ENCODE measurements around the gene NPAS1.

NPAS1 gene

DNA sequence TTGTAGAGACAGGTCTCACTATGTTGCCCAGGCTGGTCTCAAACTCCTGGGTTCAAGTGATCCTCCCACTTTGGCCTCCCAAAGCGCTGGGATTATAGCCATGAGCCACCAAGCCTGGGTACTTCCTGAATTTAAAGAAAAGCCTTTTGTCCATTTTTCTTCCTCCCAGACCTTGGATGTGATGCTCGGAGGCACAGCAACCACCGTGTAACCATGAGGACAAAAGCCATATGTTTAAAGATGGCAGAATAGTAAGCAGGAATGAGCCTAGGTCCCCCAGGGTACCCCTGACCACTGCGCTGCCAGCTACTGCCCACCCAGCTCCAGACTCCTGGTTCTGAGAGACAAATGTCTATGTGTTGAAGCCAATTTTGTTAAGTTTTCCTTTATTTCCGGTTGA, 62.9 kb downstream of the NPAS1 start:
- DNase-seq, result no peak

DNA sequence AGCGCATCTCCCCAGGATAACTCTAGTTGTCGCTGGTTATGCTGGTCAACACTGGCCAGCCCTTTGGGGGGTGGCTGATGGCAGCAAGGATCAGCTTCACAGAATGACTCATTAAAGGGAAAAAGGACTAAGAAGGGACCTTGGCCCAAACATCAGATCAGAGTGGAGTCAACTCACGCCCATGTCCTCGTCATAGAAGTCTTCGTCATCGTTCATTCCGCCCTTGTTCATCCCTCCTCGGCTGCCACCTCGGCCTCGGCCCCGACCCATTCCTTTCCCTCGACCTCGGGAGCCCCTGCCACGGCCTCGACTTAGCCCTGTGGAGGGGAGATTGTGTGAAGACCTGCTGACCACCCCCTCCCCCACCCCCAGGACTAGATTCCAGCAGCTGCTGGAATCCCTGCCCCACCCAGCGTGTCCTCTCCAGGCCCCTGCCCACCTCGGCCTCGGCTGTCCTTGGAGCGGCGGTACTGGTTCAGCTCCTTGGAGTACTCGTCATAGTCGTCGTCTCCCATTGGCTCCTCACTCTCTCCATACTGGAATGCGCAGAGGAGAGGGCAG, 65.3 kb downstream of the NPAS1 start:
- no peak for DNase-seq

DNA sequence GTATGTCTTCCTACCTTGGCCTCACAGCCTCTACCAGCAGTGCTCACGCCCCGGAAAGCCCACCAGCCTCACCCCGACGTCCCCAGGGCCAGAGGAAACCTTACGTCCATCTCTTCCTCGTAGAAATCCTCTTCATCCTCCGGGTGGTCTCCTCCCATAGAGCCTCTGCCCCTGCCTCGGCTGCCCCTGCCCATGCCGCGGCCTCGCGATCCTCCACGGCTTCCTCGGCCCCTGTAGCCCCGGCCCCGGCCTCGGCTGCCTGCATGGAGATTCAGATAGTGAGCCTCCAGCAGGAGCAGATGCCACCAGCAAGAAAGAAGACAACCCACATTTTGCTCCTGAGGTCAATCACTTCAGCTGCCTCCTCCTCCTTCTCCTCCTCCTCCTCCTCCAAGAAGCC, 66.6 kb downstream of the NPAS1 start:
- DNase-seq, result no peak

- no peak for DNase-seq
Measured at GRCh38 chr19:47089767-47090350, 70.2 kb downstream of the NPAS1 start.

GRCh38 chr19:47093254-47093653, 73.6 kb downstream of the NPAS1 start:
- no peak for DNase-seq

DNA sequence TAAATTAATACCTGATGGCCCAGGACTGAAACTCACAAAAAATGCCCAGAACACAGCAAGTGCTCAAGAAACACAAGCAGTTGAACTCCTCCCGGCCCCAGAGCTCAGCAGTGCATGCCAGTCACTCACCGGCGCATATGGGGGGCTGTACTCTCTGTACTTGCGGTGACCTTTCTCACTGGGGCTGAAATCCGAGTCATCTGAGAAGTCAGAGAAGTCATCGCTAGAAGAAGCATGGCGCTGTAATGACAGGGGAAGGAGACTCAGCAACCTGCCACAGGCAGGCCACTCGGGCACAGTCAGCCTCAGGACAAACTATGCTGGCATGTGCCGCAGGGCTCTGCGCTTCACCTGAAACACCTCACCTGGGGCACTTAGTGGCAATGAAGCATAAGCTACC, 74.2 kb downstream of the NPAS1 start:
- DNase-seq, result no peak

DNA sequence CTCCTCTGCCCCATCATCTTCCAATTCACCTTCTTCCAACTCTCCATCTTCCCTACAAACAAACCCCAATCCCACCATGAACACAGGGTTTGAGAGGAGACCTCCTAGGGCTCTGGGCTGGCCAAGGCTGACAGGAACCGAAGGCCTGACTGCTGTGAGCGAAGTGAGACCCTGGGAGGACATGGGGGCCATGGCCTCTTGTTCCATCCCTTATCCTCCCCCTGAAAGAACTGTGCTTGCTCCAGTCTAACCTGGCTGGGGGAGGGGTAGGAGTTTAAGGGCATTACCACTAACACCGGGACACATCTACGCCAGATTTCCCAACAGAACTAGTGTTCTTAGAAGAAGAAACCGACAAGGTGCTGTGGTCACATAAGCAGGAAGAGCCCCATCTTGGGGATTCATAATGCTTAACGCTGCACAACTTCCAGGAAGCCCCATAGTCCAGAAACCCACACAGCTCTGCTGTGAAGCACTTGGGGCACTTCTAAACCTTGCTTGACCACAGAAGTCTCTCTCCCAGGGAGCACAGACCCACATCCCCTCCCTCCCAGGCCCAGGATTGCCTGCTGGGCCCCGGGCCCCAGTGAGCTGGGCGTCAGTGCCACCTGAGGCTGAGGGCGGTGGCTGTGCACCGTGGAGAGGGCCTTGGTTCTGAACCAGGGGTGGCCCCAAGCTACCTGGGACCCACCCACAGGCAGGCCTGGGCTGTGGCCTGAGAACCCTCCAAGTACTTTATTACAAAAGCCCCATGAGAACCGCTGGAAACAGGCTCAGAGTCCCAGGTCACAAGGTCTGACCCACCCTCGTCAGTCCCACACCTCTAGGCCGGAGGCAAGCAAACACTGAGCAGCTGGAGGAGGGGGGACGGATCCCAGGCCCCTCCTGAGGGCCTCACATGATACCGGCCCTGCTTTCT, 75.2 kb downstream of the NPAS1 start:
- no peak for DNase-seq

All from NCI-H1436 treated with DMSO at 0.1 percent for 48 hours (cell line).